Peyer's patch (tissue), 4 donors: ENCODE results near the gene USH2A.

ENCODE experiments used
- CTCF ChIP-seq, 6 experiments: fragments of 450-650 bp in 4 of 6; fragments of 200-600 bp in 2 of 6; sonication (generic) in 1 of 6; IDR thresholded peaks; one replicate each; pipeline ENCODE4 v1.5.1; 2017 to 2019; ENCODE audit warnings: antibody characterized with exemption in 6 of 6, mild to moderate bottlenecking in 3 of 6, moderate library complexity in 1 of 6
- POLR2A ChIP-seq, 2 donors: fragments of 450-650 bp; IDR thresholded peaks; one replicate each; pipeline ENCODE4 v1.5.1; 2017; ENCODE audit warnings: antibody characterized with exemption in 2 of 2, mild to moderate bottlenecking in 2 of 2, moderate library complexity in 2 of 2

GRCh38 chr1:215878128-215878527, 545.1 kb downstream of the USH2A start:
- TF ChIP-seq POLR2A (IDR thresholded peaks at IDR 0.05) (no peak), CTCF (IDR thresholded peaks at IDR 0.05) (no peak)
